BLaER1 treated with 17β-estradiol and CSF1 and Interleukin-3, amounts not matched to agents 10 nM and 100 nM (cell line): ENCODE data around the gene FLNC.

Experiments used
- H3K27ac ChIP-seq, 11 experiments: shearing (Covaris generic); formaldehyde crosslinking; 2 replicates each; pipeline ENCODE4 v1.8.1; 2022
- H3K27me3 ChIP-seq, 11 experiments: shearing (Covaris generic); formaldehyde crosslinking; 2 replicates each; pipeline ENCODE4 v1.8.1; 2022
- H3K36me3 ChIP-seq, 11 experiments: shearing (Covaris generic); formaldehyde crosslinking; 2 replicates each; pipeline ENCODE4 v1.8.1; 2022
- H3K4me1 ChIP-seq, 10 experiments: shearing (Covaris generic); formaldehyde crosslinking; 2 replicates each; pipeline ENCODE4 v1.8.1; 2022
- H3K4me2 ChIP-seq, 11 experiments: shearing (Covaris generic); formaldehyde crosslinking; 2 replicates each; pipeline ENCODE4 v1.8.1; 2022
- H3K4me3 ChIP-seq, 10 experiments: shearing (Covaris generic); formaldehyde crosslinking; 2 replicates each; pipeline ENCODE4 v1.8.1; 2022
- H3K9ac ChIP-seq, 11 experiments: shearing (Covaris generic); formaldehyde crosslinking; 2 replicates each; pipeline ENCODE4 v1.8.1; 2022
- H3K9me3 ChIP-seq, 11 experiments: shearing (Covaris generic); formaldehyde crosslinking; replicated peaks in 1 of 11; 2 replicates each; pipeline ENCODE4 v1.8.1; 2022
- H4K20me1 ChIP-seq, 11 experiments: shearing (Covaris generic); formaldehyde crosslinking; 2 replicates each; pipeline ENCODE4 v1.8.1; 2022
- Cebpa-rat ChIP-seq, 11 experiments: shearing (Covaris generic); IDR thresholded peaks; 2 replicates each; pipeline ENCODE4 v1.8.1; 2022

The FLNC gene

GRCh38 chr7:128790315-128791041 is 39.7 kb upstream of the FLNC start:
- Histone ChIP-seq H3K27ac (peak overlapping the region; percentile 42 to 75 (median 71); a peak in 19 of 22 replicates), H3K36me3 (peaks cover 0 to 15% (median 11%) of the 10 kb centered on the region in 11 experiments; a peak in 16 of 22 replicates), H3K4me2 (peak overlapping the region; percentile 90 to 99 (median 94)), H3K4me3 (peak overlapping the region; percentile 73 to 94 (median 84)), H4K20me1 (no peaks in the 10 kb centered on the region), H3K9ac (peak overlapping the region; percentile 66 to 89 (median 81); a peak in 21 of 22 replicates), H3K9me3 (no peaks in the 10 kb centered on the region), H3K4me1 (peaks cover 30 to 44% (median 36%) of the 10 kb centered on the region in 10 experiments), H3K27me3 (peaks cover 0 to 8% (median 0%) of the 10 kb centered on the region in 11 experiments; a peak in 5 of 22 replicates)
- TF ChIP-seq Cebpa-rat (IDR thresholded peaks at IDR 0.05), result no peak

GRCh38 chr7:128791121-128791971 is 38.9 kb upstream of the FLNC start, which contains the start of gene CCDC136:
Gene CCDC136 (plus strand): TSS chr7:128791968. CDS start chr7:128792412, 444 bp downstream.
- Histone ChIP-seq H3K4me2 (peak within 1 kb of the TSS; percentile 90 to 99 (median 94)), H3K4me1 (peaks cover 30 to 50% (median 37%) of the 10 kb centered on the region in 10 experiments), H4K20me1 (no peaks in the 10 kb centered on the region), H3K4me3 (peak within 1 kb of the TSS; percentile 73 to 94 (median 84)), H3K27me3 (peaks cover 0 to 8% (median 0%) of the 10 kb centered on the region in 11 experiments; a peak in 5 of 22 replicates), H3K27ac (peak within 1 kb of the TSS; percentile 42 to 75 (median 71); a peak in 21 of 22 replicates), H3K9ac (peak within 1 kb of the TSS; percentile 66 to 89 (median 81)), H3K9me3 (no peaks in the 10 kb centered on the region), H3K36me3 (peaks cover 0 to 24% (median 17%) of the 10 kb centered on the region in 11 experiments; a peak in 16 of 22 replicates)
- TF ChIP-seq Cebpa-rat (IDR thresholded peaks at IDR 0.05), result no peak

- Histone ChIP-seq H3K9me3 (no peaks in the 10 kb centered on the region), H3K36me3 (peaks cover 0 to 25% (median 17%) of the 10 kb centered on the region in 11 experiments; a peak in 16 of 22 replicates), H3K4me3 (peak overlapping the region; percentile 73 to 94 (median 84)), H3K27me3 (peaks cover 0 to 8% (median 0%) of the 10 kb centered on the region in 11 experiments; a peak in 5 of 22 replicates), H3K27ac (peak overlapping the region in 8 of 11 experiments; percentile 42 to 75 (median 70); a peak in 12 of 22 replicates), H3K4me2 (peak overlapping the region; percentile 90 to 99 (median 94)), H3K4me1 (peaks cover 30 to 52% (median 37%) of the 10 kb centered on the region in 10 experiments), H3K9ac (peak overlapping the region; percentile 66 to 89 (median 81)), H4K20me1 (no peaks in the 10 kb centered on the region)
- no peak for TF ChIP-seq Cebpa-rat (IDR thresholded peaks at IDR 0.05)
Observed at GRCh38 chr7:128791972-128792327, 38.3 kb upstream of the FLNC start.

GRCh38 chr7:128792471-128793180 is 37.6 kb upstream of the FLNC start:
- no peaks in the 10 kb centered on the region for H3K9me3 ChIP-seq
- H3K4me2 ChIP-seq, result peak overlapping the region; percentile 90 to 99 (median 94)
- H3K27ac ChIP-seq, result peak overlapping the region in 2 of 11 experiments; percentile 0 to 28; a peak in 1 of 22 replicates
- H3K27me3 ChIP-seq, result peaks cover 0 to 8% (median 0%) of the 10 kb centered on the region in 11 experiments; a peak in 5 of 22 replicates
- no peaks in the 10 kb centered on the region for H4K20me1 ChIP-seq
- H3K4me3 ChIP-seq, result peak overlapping the region in 9 of 10 experiments; percentile 18 to 94 (median 85); a peak in 15 of 20 replicates
- TF ChIP-seq Cebpa-rat (IDR thresholded peaks at IDR 0.05), result no peak
- peak overlapping the region in 5 of 11 experiments; percentile 5 to 85 (median 41); a peak in 9 of 22 replicates for H3K9ac ChIP-seq
- peaks cover 0 to 31% (median 23%) of the 10 kb centered on the region in 11 experiments; a peak in 16 of 22 replicates for H3K36me3 ChIP-seq
- peaks cover 30 to 52% (median 37%) of the 10 kb centered on the region in 10 experiments for H3K4me1 ChIP-seq

GRCh38 chr7:128793181-128793547 is 37.0 kb upstream of the FLNC start:
- 0 out of 22 replicates have a peak overlapping the region, but pooled peaks of 1 of the 11 experiments have one; percentile 5 for H3K9ac ChIP-seq
- peak overlapping the region in 1 of 10 experiments; percentile 88; a peak in 2 of 20 replicates for H3K4me3 ChIP-seq
- no peak for TF ChIP-seq Cebpa-rat (IDR thresholded peaks at IDR 0.05)
- H3K4me2 ChIP-seq, result peak overlapping the region; percentile 90 to 99 (median 94)
- H4K20me1 ChIP-seq, result no peaks in the 10 kb centered on the region
- peaks cover 0 to 32% (median 23%) of the 10 kb centered on the region in 11 experiments; a peak in 16 of 22 replicates for H3K36me3 ChIP-seq
- peaks cover 30 to 52% (median 37%) of the 10 kb centered on the region in 10 experiments for H3K4me1 ChIP-seq
- H3K9me3 ChIP-seq, result no peaks in the 10 kb centered on the region
- no peak overlapping the region for H3K27ac ChIP-seq
- H3K27me3 ChIP-seq, result peaks cover 0 to 8% (median 0%) of the 10 kb centered on the region in 11 experiments; a peak in 5 of 22 replicates

GRCh38 chr7:128794020-128794419 is 36.2 kb upstream of the FLNC start:
- Histone ChIP-seq H4K20me1 (no peaks in the 10 kb centered on the region), H3K27ac (0 out of 22 replicates have a peak overlapping the region, but pooled peaks of 1 of the 11 experiments have one; percentile 7), H3K36me3 (peaks cover 0 to 33% (median 23%) of the 10 kb centered on the region in 11 experiments; a peak in 16 of 22 replicates), H3K4me3 (no peak overlapping the region), H3K9me3 (no peaks in the 10 kb centered on the region), H3K4me1 (peaks cover 30 to 57% (median 38%) of the 10 kb centered on the region in 10 experiments), H3K27me3 (peaks cover 0 to 8% (median 0%) of the 10 kb centered on the region in 11 experiments; a peak in 5 of 22 replicates), H3K4me2 (peak overlapping the region in 7 of 11 experiments; percentile 30 to 99 (median 94); a peak in 5 of 22 replicates), H3K9ac (no peak overlapping the region)
- no peak for TF ChIP-seq Cebpa-rat (IDR thresholded peaks at IDR 0.05)

GRCh38 chr7:128794436-128794835 is 35.8 kb upstream of the FLNC start:
- TF ChIP-seq Cebpa-rat (IDR thresholded peaks at IDR 0.05), result no peak
- Histone ChIP-seq H4K20me1 (no peaks in the 10 kb centered on the region), H3K27ac (0 out of 22 replicates have a peak overlapping the region, but pooled peaks of 1 of the 11 experiments have one; percentile 7), H3K4me1 (peaks cover 30 to 61% (median 38%) of the 10 kb centered on the region in 10 experiments), H3K4me3 (no peak overlapping the region), H3K4me2 (peak overlapping the region in 4 of 11 experiments; percentile 34 to 94 (median 94); a peak in 3 of 22 replicates), H3K9me3 (no peaks in the 10 kb centered on the region), H3K9ac (0 out of 22 replicates have a peak overlapping the region, but pooled peaks of 1 of the 11 experiments have one; percentile 8), H3K36me3 (peaks cover 0 to 35% (median 23%) of the 10 kb centered on the region in 11 experiments; a peak in 16 of 22 replicates), H3K27me3 (peaks cover 0 to 8% (median 0%) of the 10 kb centered on the region in 11 experiments; a peak in 5 of 22 replicates)
